SU-DHL-6 (cell line): Measurements from ENCODE around the gene INPP5A.
"Not testable (repeated sequence)": the region's sequence is repeated elsewhere in the genome, so short reads cannot be mapped to it uniquely, and the experiment has no call there.

Experiments
- H2AFZ ChIP-seq: fragments of 200-600 bp; sonication (generic); 2 replicates; pipeline ENCODE4 v1.6.1; 2014; ENCODE audit warnings: low read depth, mild to moderate bottlenecking, moderate library complexity, mixed read lengths, antibody characterized with exemption, low read length; ENCODE audit not compliant: severe bottlenecking
- H3F3A ChIP-seq: fragments of 200-600 bp; shearing (Covaris generic); 2 replicates; pipeline ENCODE4 v1.6.0; 2016; ENCODE audit warnings: antibody characterized with exemption, mild to moderate bottlenecking; ENCODE audit not compliant: insufficient read depth
- H3K27ac ChIP-seq: fragments of 200-600 bp; sonication (generic); 2 replicates; pipeline ENCODE4 v1.5.1; 2016; ENCODE audit warnings: low read depth, mild to moderate bottlenecking, low read length, moderate library complexity, mixed read lengths
- H3K27me3 ChIP-seq: fragments of 200-600 bp; sonication (generic), shearing (Covaris generic); 2 replicates; pipeline ENCODE4 v1.6.0; 2014; ENCODE audit warnings: mild to moderate bottlenecking, low read length
- H3K36me3 ChIP-seq: fragments of 200-600 bp; sonication (generic); 2 replicates; pipeline ENCODE4 v1.6.1; 2014; ENCODE audit warnings: mild to moderate bottlenecking, low read length, mixed read lengths
- H3K4me2 ChIP-seq: fragments of 300-600, 200-600 bp; shearing (Covaris generic), sonication (generic); 2 replicates; pipeline ENCODE4 v1.6.0; 2014; ENCODE audit warnings: low read length, low read depth, mild to moderate bottlenecking; ENCODE audit not compliant: poor library complexity, severe bottlenecking
- H3K4me3 ChIP-seq: fragments of 200-600 bp; sonication (generic); 2 replicates; pipeline ENCODE4 v1.5.1; 2014; ENCODE audit warnings: antibody characterized with exemption, low read length, mild to moderate bottlenecking, mixed read lengths; ENCODE audit not compliant: insufficient read depth, poor library complexity, severe bottlenecking
- H3K79me2 ChIP-seq: fragments of 200-600 bp; sonication (generic); 2 replicates; pipeline ENCODE4 v1.6.1; 2014; ENCODE audit warnings: mild to moderate bottlenecking, low read length, moderate library complexity; ENCODE audit not compliant: insufficient read depth
- H3K9ac ChIP-seq: fragments of 200-600 bp; sonication (generic); 2 replicates; pipeline ENCODE4 v1.7.0; 2014; ENCODE audit warnings: mild to moderate bottlenecking, low read length
- H3K9me2 ChIP-seq: fragments of 200-600 bp; sonication (generic); replicated peaks from 2 replicates; pipeline ENCODE4 v1.6.1; 2014; ENCODE audit warnings: low read length; ENCODE audit not compliant: insufficient read depth
- H3K9me3 ChIP-seq: fragments of 200-600 bp; sonication (generic); 2 replicates; pipeline ENCODE4 v1.6.1; 2014; ENCODE audit warnings: low read length, mixed read lengths; ENCODE audit not compliant: insufficient read depth
- H4K20me1 ChIP-seq: fragments of 200-600 bp; sonication (generic); 2 replicates; pipeline ENCODE4 v1.6.1; 2014; ENCODE audit warnings: low read depth, mild to moderate bottlenecking, antibody characterized with exemption, low read length, moderate library complexity, mixed read lengths
- EZH2phosphoT487 ChIP-seq: fragments of 200-600 bp; sonication (generic), shearing (Covaris generic); conservative IDR thresholded peaks from 2 replicates; pipeline ENCODE4 v1.6.1; 2018; ENCODE audit warnings: mild to moderate bottlenecking, antibody characterized with exemption, low read length, moderate library complexity, mixed read lengths
- TF ChIP-seq, protein P1 (sequence below): fragments of 200-600 bp; sonication (generic); IDR thresholded peaks from one replicate; pipeline ENCODE4 v1.5.1; 2017; ENCODE audit warnings: antibody characterized with exemption, mild to moderate bottlenecking, low read length, moderate library complexity; ENCODE audit not compliant: insufficient read depth, poor library complexity, severe bottlenecking

The INPP5A gene

DNA sequence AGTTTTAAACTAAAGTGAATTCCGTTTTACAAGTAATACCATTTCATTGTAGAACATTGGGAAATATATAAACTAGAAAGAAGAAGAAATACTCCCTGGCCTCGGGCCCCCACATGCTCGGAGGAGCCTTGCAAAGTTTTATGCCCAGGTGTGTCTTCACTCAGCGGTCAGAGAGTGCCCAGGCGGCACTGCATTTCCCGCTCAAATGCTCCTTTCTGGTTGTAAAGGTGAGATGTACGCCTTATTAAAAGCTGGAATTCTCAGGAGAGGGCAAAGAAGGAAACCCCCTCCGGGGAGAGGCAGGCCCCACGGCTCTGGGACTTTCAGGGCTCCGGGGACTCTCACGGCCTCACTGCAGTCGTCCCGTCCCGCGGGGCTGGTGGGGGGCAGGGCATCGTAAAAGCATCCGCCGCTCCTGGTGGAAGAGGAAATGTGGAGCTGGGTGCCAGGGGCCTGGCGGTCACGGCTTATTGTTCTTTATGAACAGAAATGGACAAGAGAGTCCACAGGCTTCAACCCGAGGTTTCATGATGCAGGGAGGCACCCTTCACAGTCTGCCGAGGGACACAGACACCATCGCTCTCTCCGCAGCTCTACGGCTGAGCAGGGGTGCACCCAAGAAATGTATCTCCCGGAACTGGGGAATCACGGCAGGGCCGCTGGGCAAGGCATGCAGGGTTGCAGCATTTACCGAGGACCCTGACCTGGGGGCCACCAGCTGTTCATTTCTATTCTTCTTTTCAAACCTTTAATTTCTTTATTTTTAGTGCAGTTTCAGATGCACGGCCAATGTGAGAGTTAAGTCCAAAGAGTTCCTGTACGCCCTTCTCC, 47.7 kb upstream of the INPP5A start:
- no peak overlapping the region for H3K9ac ChIP-seq
- H3K9me3 ChIP-seq: peaks cover 7% of the 10 kb centered on the region; the same call in 1 of the 2 replicates
- H2AFZ ChIP-seq: no peak overlapping the region
- no peaks in the 10 kb centered on the region for H4K20me1 ChIP-seq
- no peaks in the 10 kb centered on the region for H3K27me3 ChIP-seq
- no peaks in the 10 kb centered on the region for H3K9me2 ChIP-seq
- no peak for TF ChIP-seq EZH2phosphoT487
- TF ChIP-seq, protein P1, sequence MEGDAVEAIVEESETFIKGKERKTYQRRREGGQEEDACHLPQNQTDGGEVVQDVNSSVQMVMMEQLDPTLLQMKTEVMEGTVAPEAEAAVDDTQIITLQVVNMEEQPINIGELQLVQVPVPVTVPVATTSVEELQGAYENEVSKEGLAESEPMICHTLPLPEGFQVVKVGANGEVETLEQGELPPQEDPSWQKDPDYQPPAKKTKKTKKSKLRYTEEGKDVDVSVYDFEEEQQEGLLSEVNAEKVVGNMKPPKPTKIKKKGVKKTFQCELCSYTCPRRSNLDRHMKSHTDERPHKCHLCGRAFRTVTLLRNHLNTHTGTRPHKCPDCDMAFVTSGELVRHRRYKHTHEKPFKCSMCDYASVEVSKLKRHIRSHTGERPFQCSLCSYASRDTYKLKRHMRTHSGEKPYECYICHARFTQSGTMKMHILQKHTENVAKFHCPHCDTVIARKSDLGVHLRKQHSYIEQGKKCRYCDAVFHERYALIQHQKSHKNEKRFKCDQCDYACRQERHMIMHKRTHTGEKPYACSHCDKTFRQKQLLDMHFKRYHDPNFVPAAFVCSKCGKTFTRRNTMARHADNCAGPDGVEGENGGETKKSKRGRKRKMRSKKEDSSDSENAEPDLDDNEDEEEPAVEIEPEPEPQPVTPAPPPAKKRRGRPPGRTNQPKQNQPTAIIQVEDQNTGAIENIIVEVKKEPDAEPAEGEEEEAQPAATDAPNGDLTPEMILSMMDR: no peak
- no peaks in the 10 kb centered on the region for H3K36me3 ChIP-seq
- no peak overlapping the region for H3K4me2 ChIP-seq
- no peak overlapping the region for H3K4me3 ChIP-seq
- H3K79me2 ChIP-seq: no peaks in the 10 kb centered on the region
- H3F3A ChIP-seq: no peaks in the 10 kb centered on the region
- no peak overlapping the region for H3K27ac ChIP-seq

DNA sequence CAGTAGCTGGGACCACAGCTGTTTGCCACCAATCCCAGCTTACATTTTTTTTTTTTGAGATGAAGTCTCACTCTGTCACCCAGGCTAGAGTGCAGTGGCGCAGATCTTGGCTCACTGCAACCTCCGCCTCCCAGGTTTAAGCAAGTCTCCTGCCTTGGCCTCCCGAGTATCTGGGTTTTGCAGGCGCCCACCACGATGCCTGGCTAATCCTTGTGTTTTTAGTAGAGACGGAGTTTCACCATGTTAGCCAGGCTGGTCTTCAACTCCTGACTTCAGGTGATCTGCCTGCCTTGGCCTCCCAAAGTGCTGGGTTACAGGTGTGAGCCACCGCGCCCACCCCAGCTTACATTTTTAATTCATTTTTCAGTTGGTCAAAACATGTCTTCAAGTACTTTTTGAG, 46.1 kb upstream of the INPP5A start:
- H3K9me2 ChIP-seq, H4K20me1 ChIP-seq, H3F3A ChIP-seq, H2AFZ ChIP-seq, H3K27me3 ChIP-seq, H3K27ac ChIP-seq, H3K36me3 ChIP-seq, H3K4me3 ChIP-seq, H3K4me2 ChIP-seq, H3K79me2 ChIP-seq, H3K9me3 ChIP-seq, H3K9ac ChIP-seq: not testable (repeated sequence)

DNA sequence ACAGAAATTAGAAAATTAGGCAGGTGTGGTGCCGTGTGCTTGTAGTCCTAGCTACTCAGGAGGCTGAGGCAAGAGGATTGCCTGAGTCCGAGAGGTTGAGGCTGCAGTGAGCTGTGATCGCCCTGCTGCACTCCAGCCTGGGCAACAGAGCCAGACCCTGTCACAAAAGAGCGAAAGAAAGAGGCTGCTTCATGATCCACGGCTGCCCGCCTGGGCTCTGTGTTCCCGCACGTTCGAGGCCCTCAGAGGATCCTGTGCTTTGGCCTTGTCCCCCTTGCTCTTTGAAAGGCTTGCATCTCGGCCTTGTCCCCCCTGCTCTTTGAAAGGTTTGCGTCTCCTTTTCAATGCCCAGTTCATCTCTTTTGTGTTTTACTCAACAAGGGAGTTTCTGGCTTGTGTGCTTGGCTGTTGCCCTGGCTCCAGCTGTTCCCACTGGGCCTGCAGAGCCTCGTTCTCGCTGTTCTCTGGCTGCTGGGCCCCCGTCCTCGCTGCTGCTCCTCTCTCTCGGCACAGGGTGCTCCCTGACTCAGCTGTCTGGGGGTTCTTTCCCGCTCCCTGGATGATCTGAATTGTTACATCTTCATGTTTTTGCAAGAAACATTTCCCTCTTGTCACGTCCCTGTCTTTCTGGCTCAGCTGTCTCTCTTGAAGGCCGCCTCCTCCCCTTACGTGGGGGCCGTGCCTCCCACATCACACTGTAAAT, 45.1 kb upstream of the INPP5A start:
- Histone ChIP-seq H3K9ac (no peak overlapping the region), H3K9me2 (no peaks in the 10 kb centered on the region), H3K79me2 (no peaks in the 10 kb centered on the region), H3F3A (no peaks in the 10 kb centered on the region), H2AFZ (no peak overlapping the region), H3K4me3 (no peak overlapping the region), H4K20me1 (no peaks in the 10 kb centered on the region), H3K9me3 (peaks cover 7% of the 10 kb centered on the region; the same call in 1 of the 2 replicates), H3K27me3 (no peaks in the 10 kb centered on the region), H3K27ac (no peak overlapping the region), H3K4me2 (no peak overlapping the region), H3K36me3 (no peaks in the 10 kb centered on the region)
- TF ChIP-seq, protein P1: no peak
- TF ChIP-seq EZH2phosphoT487: no peak
